Heart right ventricle (tissue), 16 donors: ENCODE data around the gene FGGY. TPM values are rescaled to one million over a fixed set of nuclear protein-coding genes. Genes with fewer than 3 reads are reported as not detected.
A peak's percentile ranks its signal among the peaks of the same experiment; 100 is the strongest.
"Not testable (repeated sequence)": the region's sequence is repeated elsewhere in the genome, so short reads cannot be mapped to it uniquely, and the experiment has no call there.

Experiments
- ATAC-seq, 8 donors: fragments of 200-7000 bp; cut with Tn5 transposase; one replicate each; pipeline ENCODE4 v1.9.1; 2020; ENCODE audit warnings: mild to moderate bottlenecking in 8 of 8, moderate library complexity in 8 of 8, moderate number of reproducible peaks in 1 of 8
- DNase-seq, 2 donors: peaks; one replicate each; pipeline ENCODE4 v3.0.0-alpha.2; 2020
- H3K27ac ChIP-seq, 10 donors: fragments of 200-600 bp; sonication (generic) in 2 of 10; one replicate each; pipeline versions ENCODE4 v1.5.0 to v1.8.0; 2020 to 2022; ENCODE audit warnings: mild to moderate bottlenecking in 3 of 10
- H3K27me3 ChIP-seq, 7 donors: fragments of 200-600 bp; one replicate each; pipeline ENCODE4 v1.8.0; 2021 to 2022; ENCODE audit warnings: mild to moderate bottlenecking in 2 of 7
- H3K36me3 ChIP-seq, 9 donors: fragments of 200-600 bp; sonication (generic) in 1 of 9; one replicate each; pipeline versions ENCODE4 v1.5.0 to v1.8.0; 2020 to 2022; ENCODE audit warnings: mild to moderate bottlenecking in 2 of 9
- H3K4me1 ChIP-seq, 9 donors: fragments of 200-600 bp; sonication (generic) in 1 of 9; one replicate each; pipeline versions ENCODE4 v1.5.0 to v1.8.0; 2020 to 2022; ENCODE audit warnings: mild to moderate bottlenecking in 4 of 9
- H3K4me3 ChIP-seq, 10 donors: fragments of 200-600 bp; sonication (generic) in 2 of 10; one replicate each; pipeline versions ENCODE4 v1.5.0 to v1.8.0; 2020 to 2022; ENCODE audit warnings: mild to moderate bottlenecking in 7 of 10, moderate library complexity in 2 of 10
- H3K9me3 ChIP-seq, 11 donors: fragments of 200-600 bp in 10 of 11; sonication (generic) in 2 of 11; one replicate each; pipeline versions ENCODE4 v1.5.0 to v1.8.0; 2013 to 2022; ENCODE audit warnings: mild to moderate bottlenecking in 2 of 11, control low read depth in 1 of 11, moderate library complexity in 1 of 11
- WGBS, 2 donors: extraction: QIAGEN DNeasy Blood & Tissue Kit; methylation state at CpG; one replicate each; pipeline ENCODE4 v1.1.7; 2013; ENCODE audit warnings: inconsistent platforms in 1 of 2; 5-methylcytosine and 5-hydroxymethylcytosine counted together
- intact Hi-C, 10 donors: fragments of 100-400 bp; cut with DNase I; formaldehyde crosslinking; loops; one replicate each; pipeline versions ENCODE4 v1.11.1 to v1.14.2; 2022
- polyA plus RNA-seq, 2 donors: library from polyadenylated mRNA; stranded (reverse); fragments of 200-250 nt; gene quantifications; one replicate each; pipeline ENCODE4 v1.2.3, GENCODE V29; 2013
- total RNA-seq, 10 donors: library from RNA; stranded (reverse); fragmentation: NEBNext Ultra II Directional in 3 of 10; extraction: Animal tissue kit (Norgen Biotek cat#: 25700) in 3 of 10; gene quantifications; one replicate each; pipeline versions ENCODE4 v1.2.1 to v1.2.4, GENCODE V29; 2021 to 2023
- TF ChIP-seq, protein P1 (sequence below), 9 donors: fragments of 200-600 bp; sonication (generic) in 2 of 9; IDR thresholded peaks; one replicate each; pipeline versions ENCODE4 v1.5.0 to v1.8.0; 2021 to 2022; ENCODE audit warnings: antibody characterized with exemption in 9 of 9, mild to moderate bottlenecking in 5 of 9, moderate library complexity in 1 of 9
- donor health status: Arrhythmogenic right ventricular cardiomyopathy.
- donor health status: ischemic (EF 13 %, LVEDD 7.1; RV severe dilation, severe dysfunction).
- donor health status: healthy with polysubstance abuse.
- donor health status: DM: no; HTN: yes; CAD: no.
- donor health status: DM: no; HTN: no; CAD: no.
- donor health status: ischemic (EF 25% LVEDD 6.9; RV normal size, moderate dysfunction).
- donor health status: ischemic (EF 25% LVEDD 5.7; RV mildly dilated, moderate dysfunction).
- donor health status: healthy.
- donor health status: DM: yes; HTN: yes; CAD: no.
- donor health status: Ischemic cardiomyopathy.
- donor health status: ischemic (EF 35%, LVEDD 5.7; RV mildly dilated, moderate dysfunction).
- donor health status: nonischemic (EF 11% LVEDD 7.7; RV severe dilation, severe dysfunction).
- donor health status: DM: yes; HTN: yes; CAD: no.
- donor health status: PGD.
- donor health status: ischemic (EF 29% LVEDD 5.4; RV normal size, mild dysfunction).
- donor health status: nonischemic (EF 23%, LVEDD 6.1; RV moderate dilation, normal function).

Gene FGGY
- total and polyA plus RNA-seq, 12 donors, result 3.1 to 51.8 (median 34.7) TPM

DNA sequence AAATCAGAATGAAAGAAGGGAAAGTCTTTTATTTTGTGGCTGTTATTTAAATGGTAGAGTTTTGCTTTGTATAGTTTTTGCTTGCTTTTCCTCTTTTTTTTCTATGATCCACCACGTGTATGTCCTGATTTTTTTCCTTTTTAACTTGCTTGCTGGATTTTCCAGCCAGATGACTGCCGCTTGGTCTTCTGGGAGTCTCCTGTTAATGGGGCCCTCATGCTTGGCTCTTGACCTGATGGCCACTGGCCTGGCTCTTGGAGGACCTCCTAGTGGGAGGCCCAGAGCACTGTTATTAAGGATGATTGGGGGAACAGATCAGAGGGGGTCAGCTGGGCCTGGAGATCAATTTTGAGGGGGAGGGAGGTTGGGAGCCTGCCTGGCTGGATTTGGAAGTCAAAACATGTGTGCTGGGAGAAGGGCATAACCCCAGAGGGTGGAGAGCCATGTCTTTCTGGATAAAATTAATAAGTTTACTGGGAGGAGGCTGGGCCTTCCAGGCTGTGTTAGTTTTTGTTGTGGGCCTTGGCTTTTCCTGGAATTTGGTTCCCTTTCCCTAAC lies 1.2 kb downstream of the FGGY start:
- Histone ChIP-seq H3K9me3 (peaks cover 0 to 8% (median 0%) of the 10 kb centered on the region in 11 donors), H3K27ac (peak overlapping the region; percentile 92 to 99 (median 97)), H3K4me1 (peaks cover 0 to 35% (median 17%) of the 10 kb centered on the region in 9 donors), H3K27me3 (no peaks in the 10 kb centered on the region), H3K4me3 (peak overlapping the region in 1 of 10 donors; percentile 65), H3K36me3 (no peaks in the 10 kb centered on the region)
- TF ChIP-seq, protein P1, sequence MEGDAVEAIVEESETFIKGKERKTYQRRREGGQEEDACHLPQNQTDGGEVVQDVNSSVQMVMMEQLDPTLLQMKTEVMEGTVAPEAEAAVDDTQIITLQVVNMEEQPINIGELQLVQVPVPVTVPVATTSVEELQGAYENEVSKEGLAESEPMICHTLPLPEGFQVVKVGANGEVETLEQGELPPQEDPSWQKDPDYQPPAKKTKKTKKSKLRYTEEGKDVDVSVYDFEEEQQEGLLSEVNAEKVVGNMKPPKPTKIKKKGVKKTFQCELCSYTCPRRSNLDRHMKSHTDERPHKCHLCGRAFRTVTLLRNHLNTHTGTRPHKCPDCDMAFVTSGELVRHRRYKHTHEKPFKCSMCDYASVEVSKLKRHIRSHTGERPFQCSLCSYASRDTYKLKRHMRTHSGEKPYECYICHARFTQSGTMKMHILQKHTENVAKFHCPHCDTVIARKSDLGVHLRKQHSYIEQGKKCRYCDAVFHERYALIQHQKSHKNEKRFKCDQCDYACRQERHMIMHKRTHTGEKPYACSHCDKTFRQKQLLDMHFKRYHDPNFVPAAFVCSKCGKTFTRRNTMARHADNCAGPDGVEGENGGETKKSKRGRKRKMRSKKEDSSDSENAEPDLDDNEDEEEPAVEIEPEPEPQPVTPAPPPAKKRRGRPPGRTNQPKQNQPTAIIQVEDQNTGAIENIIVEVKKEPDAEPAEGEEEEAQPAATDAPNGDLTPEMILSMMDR (IDR thresholded peaks at IDR 0.05), result no peak
- intact Hi-C loops, result loop anchor here (5.0 to 10.0 kb wide), 21 partner anchors 94 to 553 kb away; partner anchors contain the start of gene JUN (in 1 of the 10)
- DNase-seq (peak; percentile 31 to 36), ATAC-seq (no peak)
- 51 to 67% methylated on average over 2 of the region's 2 CpGs for WGBS, 2 donors

DNA sequence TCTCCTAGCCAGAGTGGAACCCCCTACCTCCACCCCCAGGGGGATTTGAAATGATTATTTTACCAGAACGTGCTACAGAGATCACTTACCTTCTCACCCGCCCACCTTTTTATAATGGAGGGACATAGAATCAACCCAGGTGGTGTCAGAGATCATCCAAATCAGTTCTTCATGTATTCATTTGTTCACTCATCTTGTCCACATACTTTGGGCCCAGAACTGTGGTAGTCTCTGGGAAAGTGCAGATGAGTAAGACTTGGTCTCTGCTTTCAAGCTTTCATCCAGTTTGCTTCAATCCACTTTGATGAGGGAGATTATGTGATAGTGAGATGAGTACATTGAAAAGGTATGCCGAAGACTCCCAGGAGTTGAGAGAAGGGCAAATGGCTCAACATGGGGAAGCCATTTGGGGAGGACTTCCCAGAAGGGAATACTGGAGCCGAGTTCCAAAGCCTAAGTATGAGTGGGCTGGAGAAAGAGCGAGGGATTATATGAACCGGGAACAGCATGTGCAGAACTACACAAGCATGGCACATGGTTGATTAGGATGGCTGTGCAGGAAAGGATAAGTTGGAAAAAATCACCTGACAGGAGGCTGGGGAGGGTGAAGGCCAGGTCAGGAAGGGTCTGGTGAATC lies 1.9 kb downstream of the FGGY start:
- H3K9me3 ChIP-seq, result peaks cover 0 to 8% (median 0%) of the 10 kb centered on the region in 11 donors
- intact Hi-C loops, result loop anchor here (5.0 to 10.0 kb wide), 21 partner anchors 93 to 554 kb away; partner anchors contain the start of gene JUN (in 1 of the 10)
- no peaks in the 10 kb centered on the region for H3K36me3 ChIP-seq
- TF ChIP-seq, protein P1 (IDR thresholded peaks at IDR 0.05), result no peak
- ATAC-seq (no peak), DNase-seq (no peak)
- WGBS, 2 donors, result 93% methylated on average over 6 of the region's 6 CpGs
- no peaks in the 10 kb centered on the region for H3K27me3 ChIP-seq
- H3K4me3 ChIP-seq, result no peak overlapping the region
- peak overlapping the region; percentile 92 to 99 (median 97) for H3K27ac ChIP-seq
- peaks cover 0 to 32% (median 17%) of the 10 kb centered on the region in 9 donors for H3K4me1 ChIP-seq

- Histone ChIP-seq H3K4me1 (peaks cover 0 to 32% (median 17%) of the 10 kb centered on the region in 9 donors), H3K9me3 (peaks cover 0 to 11% (median 0%) of the 10 kb centered on the region in 11 donors)
- not testable (repeated sequence) for H3K27ac ChIP-seq, DNase-seq, H3K36me3 ChIP-seq, H3K27me3 ChIP-seq, ATAC-seq, H3K4me3 ChIP-seq
- 97% methylated on average over 11 of the region's 11 CpGs for WGBS, 2 donors
- intact Hi-C loops, result loop anchor here (5.0 to 10.0 kb wide), 21 partner anchors 93 to 555 kb away; partner anchors contain the start of gene JUN (in 1 of the 10)
These were observed 2.8 kb downstream of the FGGY start for GRCh38 chr1:59299670-59300069.

- DNase-seq, result no peak
- peaks cover 0 to 18% (median 9%) of the 10 kb centered on the region in 9 donors for H3K4me1 ChIP-seq
- intact Hi-C loops, result loop anchor here in 1 of 10 donors (10.0 kb wide), 1 partner anchor 393 kb away; no protein-coding TSS in a partner anchor
- H3K27ac ChIP-seq, result no peak overlapping the region
- H3K36me3 ChIP-seq, result no peaks in the 10 kb centered on the region
- H3K9me3 ChIP-seq, result peaks cover 0 to 27% (median 6%) of the 10 kb centered on the region in 11 donors
- H3K27me3 ChIP-seq, result no peaks in the 10 kb centered on the region
- TF ChIP-seq, protein P1 (IDR thresholded peaks at IDR 0.05), result no peak
- no peak for ATAC-seq
- H3K4me3 ChIP-seq, result no peak overlapping the region
- WGBS, 2 donors, result 97 to 99% methylated on average over 1 of the region's 1 CpG
These were observed 5.4 kb downstream of the FGGY start for GRCh38 chr1:59302297-59302696.
